ENCODE measurements around the gene HOXB5.

HOXB5 gene

GRCh38 chr17:48625495-48626244 lies 32.1 kb upstream of the HOXB5 start (continued):
- TF ChIP-seq BCL11B (tag by site-specific recombination; IDR thresholded peaks at IDR 0.05; ENCODE audit: low read depth) (0 out of 2 replicates have a peak, but pooled peaks have one; percentile 15), ZBTB8A (tag by site-specific recombination; IDR thresholded peaks at IDR 0.05) (peak; percentile 20), ZNF677 (tag by site-specific recombination; IDR thresholded peaks at IDR 0.05) (0 out of 2 replicates have a peak, but pooled peaks have one; percentile 17), ATF2 (tag by site-specific recombination; IDR thresholded peaks at IDR 0.05; ENCODE audit: low read depth) (no peak), GLI2 (tag by site-specific recombination; IDR thresholded peaks at IDR 0.05; ENCODE audit: borderline replicate concordance, low read depth) (no peak), GLI4 (tag by site-specific recombination; IDR thresholded peaks at IDR 0.05) (peak; percentile 42; the same call in 1 of the 2 replicates)
- TF ChIP-seq, protein P1, sequence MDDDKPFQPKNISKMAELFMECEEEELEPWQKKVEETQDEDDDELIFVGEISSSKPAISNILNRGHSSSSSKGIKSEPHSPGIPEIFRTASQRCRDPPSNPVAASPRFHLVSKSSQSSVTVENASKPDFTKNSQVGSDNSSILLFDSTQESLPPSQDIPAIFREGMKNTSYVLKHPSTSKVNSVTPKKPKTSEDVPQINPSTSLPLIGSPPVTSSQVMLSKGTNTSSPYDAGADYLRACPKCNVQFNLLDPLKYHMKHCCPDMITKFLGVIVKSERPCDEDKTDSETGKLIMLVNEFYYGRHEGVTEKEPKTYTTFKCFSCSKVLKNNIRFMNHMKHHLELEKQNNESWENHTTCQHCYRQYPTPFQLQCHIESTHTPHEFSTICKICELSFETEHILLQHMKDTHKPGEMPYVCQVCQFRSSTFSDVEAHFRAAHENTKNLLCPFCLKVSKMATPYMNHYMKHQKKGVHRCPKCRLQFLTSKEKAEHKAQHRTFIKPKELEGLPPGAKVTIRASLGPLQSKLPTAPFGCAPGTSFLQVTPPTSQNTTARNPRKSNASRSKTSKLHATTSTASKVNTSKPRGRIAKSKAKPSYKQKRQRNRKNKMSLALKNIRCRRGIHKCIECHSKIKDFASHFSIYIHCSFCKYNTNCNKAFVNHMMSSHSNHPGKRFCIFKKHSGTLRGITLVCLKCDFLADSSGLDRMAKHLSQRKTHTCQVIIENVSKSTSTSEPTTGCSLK (tag by site-specific recombination; IDR thresholded peaks at IDR 0.05), result no peak

- H3K9me3 ChIP-seq (ENCODE audit: control insufficient read depth, insufficient read depth, low read depth, low read length), result no peaks in the 10 kb centered on the region
- CTCF ChIA-PET, result interaction anchor here (0.5 to 5.0 kb wide), 12 partner anchors 11 to 598 kb away, joined by 3 to 37 read pairs (median 4); partner anchors contain the start of gene NFE2L1
- peak overlapping the region; percentile 100 for H3K27ac ChIP-seq (ENCODE audit: extremely low read depth, low read depth, low read length)
- POLR2A ChIA-PET, result interaction anchor here (0.7 to 4.5 kb wide), 10 partner anchors 12 to 654 kb away, joined by 3 to 38 read pairs (median 8); partner anchors contain the start of genes CDK5RAP3 and NFE2L1
- peaks cover 25% of the 10 kb centered on the region for H3K4me1 ChIP-seq (ENCODE audit: control insufficient read depth, insufficient read depth, low read length)
- peak overlapping the region; percentile 78 for H3K4me3 ChIP-seq (ENCODE audit: low read depth, low read length)
- H3K36me3 ChIP-seq (ENCODE audit: control insufficient read depth in 2 of 2, insufficient read depth in 1 of 2, low read length in 2 of 2), result peaks cover 0 to 26% of the 10 kb centered on the region in 2 experiments; a peak in 1 of 3 replicates
- TF ChIP-seq TCF7L2 (IDR thresholded peaks at IDR 0.05; ENCODE audit: borderline replicate concordance, low read depth, low read length) (no peak), ZNF114 (tag by site-specific recombination; IDR thresholded peaks at IDR 0.05) (no peak), KLF1 (tag by site-specific recombination; IDR thresholded peaks at IDR 0.05) (0 out of 2 replicates have a peak, but pooled peaks have one; percentile 16), ZNF629 (tag by site-specific recombination; IDR thresholded peaks at IDR 0.05) (no peak), ZSCAN5A (tag by site-specific recombination; IDR thresholded peaks at IDR 0.05) (0 out of 2 replicates have a peak, but pooled peaks have one; percentile 19), ZXDB (tag by site-specific recombination; IDR thresholded peaks at IDR 0.05) (peak; percentile 51; the same call in 1 of the 2 replicates), ZNF558 (tag by site-specific recombination; IDR thresholded peaks at IDR 0.05) (no peak), MZF1 (tag by site-specific recombination; IDR thresholded peaks at IDR 0.05; ENCODE audit: borderline replicate concordance) (no peak), SP2 (tag by site-specific recombination; IDR thresholded peaks at IDR 0.05) (peak; percentile 71), ZNF544 (tag by site-specific recombination; IDR thresholded peaks at IDR 0.05) (no peak), ZBTB20 (tag by site-specific recombination; IDR thresholded peaks at IDR 0.05) (peak; percentile 57; the same call in 1 of the 2 replicates), GFI1B (tag by site-specific recombination; IDR thresholded peaks at IDR 0.05) (no peak), ZNF211 (tag by site-specific recombination; IDR thresholded peaks at IDR 0.05; ENCODE audit: low read depth) (no peak)
- TF ChIP-seq, protein P2, sequence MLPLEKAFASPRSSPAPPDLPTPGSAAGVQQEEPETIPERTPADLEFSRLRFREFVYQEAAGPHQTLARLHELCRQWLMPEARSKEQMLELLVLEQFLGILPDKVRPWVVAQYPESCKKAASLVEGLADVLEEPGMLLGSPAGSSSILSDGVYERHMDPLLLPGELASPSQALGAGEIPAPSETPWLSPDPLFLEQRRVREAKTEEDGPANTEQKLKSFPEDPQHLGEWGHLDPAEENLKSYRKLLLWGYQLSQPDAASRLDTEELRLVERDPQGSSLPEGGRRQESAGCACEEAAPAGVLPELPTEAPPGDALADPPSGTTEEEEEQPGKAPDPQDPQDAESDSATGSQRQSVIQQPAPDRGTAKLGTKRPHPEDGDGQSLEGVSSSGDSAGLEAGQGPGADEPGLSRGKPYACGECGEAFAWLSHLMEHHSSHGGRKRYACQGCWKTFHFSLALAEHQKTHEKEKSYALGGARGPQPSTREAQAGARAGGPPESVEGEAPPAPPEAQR (tag by site-specific recombination; IDR thresholded peaks at IDR 0.05), result no peak
- TF ChIP-seq, protein P3, sequence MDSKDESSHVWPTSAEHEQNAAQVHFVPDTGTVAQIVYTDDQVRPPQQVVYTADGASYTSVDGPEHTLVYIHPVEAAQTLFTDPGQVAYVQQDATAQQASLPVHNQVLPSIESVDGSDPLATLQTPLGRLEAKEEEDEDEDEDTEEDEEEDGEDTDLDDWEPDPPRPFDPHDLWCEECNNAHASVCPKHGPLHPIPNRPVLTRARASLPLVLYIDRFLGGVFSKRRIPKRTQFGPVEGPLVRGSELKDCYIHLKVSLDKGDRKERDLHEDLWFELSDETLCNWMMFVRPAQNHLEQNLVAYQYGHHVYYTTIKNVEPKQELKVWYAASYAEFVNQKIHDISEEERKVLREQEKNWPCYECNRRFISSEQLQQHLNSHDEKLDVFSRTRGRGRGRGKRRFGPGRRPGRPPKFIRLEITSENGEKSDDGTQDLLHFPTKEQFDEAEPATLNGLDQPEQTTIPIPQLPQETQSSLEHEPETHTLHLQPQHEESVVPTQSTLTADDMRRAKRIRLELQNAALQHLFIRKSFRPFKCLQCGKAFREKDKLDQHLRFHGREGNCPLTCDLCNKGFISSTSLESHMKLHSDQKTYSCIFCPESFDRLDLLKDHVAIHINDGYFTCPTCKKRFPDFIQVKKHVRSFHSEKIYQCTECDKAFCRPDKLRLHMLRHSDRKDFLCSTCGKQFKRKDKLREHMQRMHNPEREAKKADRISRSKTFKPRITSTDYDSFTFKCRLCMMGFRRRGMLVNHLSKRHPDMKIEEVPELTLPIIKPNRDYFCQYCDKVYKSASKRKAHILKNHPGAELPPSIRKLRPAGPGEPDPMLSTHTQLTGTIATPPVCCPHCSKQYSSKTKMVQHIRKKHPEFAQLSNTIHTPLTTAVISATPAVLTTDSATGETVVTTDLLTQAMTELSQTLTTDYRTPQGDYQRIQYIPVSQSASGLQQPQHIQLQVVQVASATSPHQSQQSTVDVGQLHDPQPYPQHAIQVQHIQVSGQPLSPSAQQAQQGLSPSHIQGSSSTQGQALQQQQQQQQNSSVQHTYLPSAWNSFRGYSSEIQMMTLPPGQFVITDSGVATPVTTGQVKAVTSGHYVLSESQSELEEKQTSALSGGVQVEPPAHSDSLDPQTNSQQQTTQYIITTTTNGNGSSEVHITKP (tag by site-specific recombination; IDR thresholded peaks at IDR 0.05), result peak; percentile 18; the same call in 1 of the 2 replicates
Measured at GRCh38 chr17:48624544-48625494, 31.2 kb upstream of the HOXB5 start.
